ENCODE results near the gene ADAM15.

Gene ADAM15

DNA sequence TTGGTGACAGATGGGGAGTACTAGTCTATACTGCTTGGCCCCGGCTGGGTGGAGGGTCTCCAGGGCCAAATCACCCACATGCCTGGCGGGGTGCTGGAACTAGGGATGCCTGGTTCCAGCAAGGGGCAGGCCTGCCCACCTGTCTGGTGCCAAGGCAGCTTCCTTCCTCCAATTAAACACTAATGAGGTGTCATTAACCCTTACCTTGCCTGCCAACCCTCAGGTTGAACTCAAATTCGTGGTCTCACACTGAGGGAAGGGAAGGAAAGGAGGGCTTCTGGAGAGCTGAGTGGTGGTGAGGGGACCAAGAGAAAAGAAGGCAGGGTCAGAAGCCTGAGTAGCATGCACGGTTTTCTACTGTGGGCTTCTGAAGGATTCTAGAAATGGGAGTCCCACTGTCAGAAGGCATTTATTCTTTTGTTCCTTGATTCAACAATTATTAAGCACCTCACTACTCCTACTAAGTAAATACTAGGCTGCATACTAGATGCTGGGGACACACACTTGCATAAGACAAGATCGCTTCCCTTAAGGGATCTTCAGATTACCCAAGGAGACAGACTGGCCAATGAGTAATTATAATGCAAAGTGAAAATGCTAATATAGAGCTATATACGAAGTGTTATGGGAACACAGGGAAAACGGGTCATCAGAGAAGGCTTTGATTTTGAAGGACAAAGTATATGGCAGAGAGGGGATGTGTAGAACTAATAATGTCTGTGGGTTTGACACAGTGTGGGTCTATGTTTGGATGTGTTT lies 21.6 kb downstream of the ADAM15 start:
- no peak for DNase-seq (ENCODE audit: low read depth in 2 of 2)

- DNase-seq (ENCODE audit: low read depth in 2 of 2): no peak
Measured at GRCh38 chr1:155073377-155074242, 22.5 kb downstream of the ADAM15 start.

- no peak for DNase-seq (ENCODE audit: low read depth in 2 of 2)
Measured at GRCh38 chr1:155075535-155075934, 24.4 kb downstream of the ADAM15 start.

DNA sequence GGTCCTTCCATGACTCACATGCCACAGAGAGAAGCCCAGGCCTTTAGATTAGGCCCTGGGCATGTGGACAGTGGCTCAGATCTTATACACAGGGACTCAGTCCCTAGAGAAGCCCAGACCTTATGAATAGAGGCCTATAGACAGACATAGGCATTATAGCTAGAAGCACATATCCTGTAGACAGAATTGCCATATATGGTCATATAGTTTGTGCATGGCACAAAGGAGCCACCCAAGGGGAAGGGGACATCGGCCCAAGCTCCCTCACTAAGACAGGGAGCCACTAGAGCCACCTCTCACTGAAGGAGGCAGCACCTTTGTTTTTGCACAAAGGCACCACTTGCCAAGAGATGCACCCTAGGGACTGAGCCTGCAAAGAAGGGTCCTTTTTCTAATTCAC lies 25.3 kb downstream of the ADAM15 start:
- no peak for DNase-seq (ENCODE audit: low read depth in 2 of 2)

DNA sequence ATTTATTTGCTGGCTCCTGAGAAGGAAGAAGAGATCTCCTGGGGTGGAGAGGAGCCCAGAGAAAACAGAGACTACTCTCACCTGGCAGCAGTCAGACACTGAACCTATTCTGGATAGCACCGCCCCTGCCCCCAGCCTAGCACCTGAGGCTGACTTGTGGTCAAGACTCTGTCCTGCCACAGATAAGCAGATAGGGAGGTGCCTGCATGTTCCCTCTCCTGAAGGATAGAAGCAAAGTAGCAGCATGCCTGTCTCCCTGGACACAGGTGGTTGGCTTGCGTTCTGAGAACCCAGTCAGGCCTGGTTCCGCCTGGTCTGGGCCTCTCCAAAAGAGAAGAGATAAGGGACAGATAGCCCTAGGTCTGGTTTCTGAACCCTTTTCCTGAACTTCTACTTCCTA lies 26.2 kb downstream of the ADAM15 start:
- no peak for DNase-seq (ENCODE audit: low read depth in 2 of 2)

DNA sequence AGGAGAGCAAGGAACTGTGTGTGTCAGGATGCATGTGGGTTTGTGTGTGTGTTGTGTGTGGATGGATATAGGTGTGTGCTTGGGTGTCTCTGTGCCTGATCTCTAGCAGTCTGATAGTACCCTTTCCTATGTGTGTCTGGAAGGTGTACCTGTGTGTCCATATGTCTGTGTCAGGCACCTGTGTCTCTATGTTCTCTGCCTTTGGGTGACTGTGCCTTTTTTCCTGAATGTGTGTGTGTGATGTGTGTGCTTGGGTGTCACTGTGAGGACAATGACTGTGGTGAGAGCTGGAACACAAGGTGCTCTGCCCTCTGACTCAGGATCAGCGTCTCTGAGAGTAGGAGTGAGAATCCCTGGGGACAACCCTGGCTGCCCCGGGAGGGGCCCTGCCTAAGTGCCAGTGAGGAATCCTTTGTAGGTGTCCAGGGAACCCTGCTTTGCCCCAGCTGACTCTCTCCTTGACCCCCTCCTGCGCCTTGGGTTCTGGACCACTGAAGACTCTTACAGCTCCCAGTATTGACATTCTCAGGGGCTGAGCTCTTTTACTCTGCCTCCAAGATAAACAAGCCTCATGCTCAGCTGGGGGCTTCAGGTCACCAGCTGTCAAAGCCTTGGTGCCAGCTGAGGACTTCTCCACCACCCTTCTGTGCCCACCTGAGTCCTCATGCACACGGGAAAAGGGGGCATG lies 26.8 kb downstream of the ADAM15 start:
- no peak for DNase-seq (ENCODE audit: low read depth in 2 of 2)

DNA sequence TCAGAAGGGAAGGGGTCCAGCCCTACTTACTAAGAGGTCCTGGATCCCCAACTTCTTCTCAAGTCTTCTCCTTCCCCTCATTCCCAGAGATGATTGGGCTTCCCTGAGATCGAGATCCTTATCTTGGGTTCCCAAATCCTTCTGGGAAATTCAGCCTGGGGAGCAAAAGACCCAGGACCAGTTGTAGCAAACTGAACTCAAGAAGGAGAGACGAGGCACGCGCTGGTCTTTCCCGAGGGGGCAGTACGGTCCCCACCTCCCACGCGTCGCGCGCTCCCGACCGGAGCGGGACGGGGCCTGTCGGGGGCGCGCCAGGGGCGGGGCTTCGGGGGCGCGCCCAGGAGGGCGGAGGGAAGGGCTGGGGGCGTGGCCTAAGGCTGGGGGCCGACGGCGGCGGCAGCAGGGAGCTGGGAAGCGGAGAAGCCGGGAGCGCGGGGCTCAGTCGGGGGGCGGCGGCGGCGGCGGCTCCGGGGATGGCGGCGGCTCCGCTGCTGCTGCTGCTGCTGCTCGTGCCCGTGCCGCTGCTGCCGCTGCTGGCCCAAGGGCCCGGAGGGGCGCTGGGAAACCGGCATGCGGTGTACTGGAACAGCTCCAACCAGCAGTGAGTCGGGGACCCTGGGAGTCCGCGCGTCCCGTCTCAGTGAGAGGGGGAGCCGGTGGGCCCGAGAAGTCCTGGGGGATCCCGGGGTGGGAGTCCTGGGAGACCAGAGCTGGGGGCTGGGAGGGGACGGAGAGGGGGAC lies 27.5 kb downstream of the ADAM15 start, which contains the start of gene EFNA3:
Gene EFNA3 (plus strand): TSS at position 369 of the 741 bp plus-strand sequence. CDS start 105 bp downstream, at position 474.
- DNase-seq (ENCODE audit: low read depth in 2 of 2): peak in 1 of 2 donors; percentile 54

DNA sequence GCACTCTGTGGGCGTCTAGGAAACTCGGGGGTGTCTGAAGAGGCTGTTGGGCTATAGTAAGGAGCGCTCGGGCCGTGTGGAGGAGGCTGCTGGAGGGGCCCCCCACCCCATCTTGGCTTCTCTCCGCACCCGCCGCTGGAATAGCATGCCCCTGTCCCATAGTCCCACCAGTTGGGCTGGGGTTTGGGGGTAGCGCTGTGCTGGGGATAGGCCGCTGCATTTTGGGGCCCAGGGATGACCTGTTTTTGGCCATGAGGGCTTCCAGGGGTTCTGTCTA lies 28.0 kb downstream of the ADAM15 start:
- DNase-seq (ENCODE audit: low read depth in 2 of 2): no peak

GRCh38 chr1:155079487-155080311 lies 28.6 kb downstream of the ADAM15 start:
- DNase-seq (ENCODE audit: low read depth in 2 of 2): peak in 1 of 2 donors; percentile 8

GRCh38 chr1:155080312-155081228 lies 29.5 kb downstream of the ADAM15 start:
- peak in 1 of 2 donors; percentile 17 for DNase-seq (ENCODE audit: low read depth in 2 of 2)

GRCh38 chr1:155081472-155082300 lies 30.6 kb downstream of the ADAM15 start:
- peak in 1 of 2 donors; percentile 23 for DNase-seq (ENCODE audit: low read depth in 2 of 2)

DNA sequence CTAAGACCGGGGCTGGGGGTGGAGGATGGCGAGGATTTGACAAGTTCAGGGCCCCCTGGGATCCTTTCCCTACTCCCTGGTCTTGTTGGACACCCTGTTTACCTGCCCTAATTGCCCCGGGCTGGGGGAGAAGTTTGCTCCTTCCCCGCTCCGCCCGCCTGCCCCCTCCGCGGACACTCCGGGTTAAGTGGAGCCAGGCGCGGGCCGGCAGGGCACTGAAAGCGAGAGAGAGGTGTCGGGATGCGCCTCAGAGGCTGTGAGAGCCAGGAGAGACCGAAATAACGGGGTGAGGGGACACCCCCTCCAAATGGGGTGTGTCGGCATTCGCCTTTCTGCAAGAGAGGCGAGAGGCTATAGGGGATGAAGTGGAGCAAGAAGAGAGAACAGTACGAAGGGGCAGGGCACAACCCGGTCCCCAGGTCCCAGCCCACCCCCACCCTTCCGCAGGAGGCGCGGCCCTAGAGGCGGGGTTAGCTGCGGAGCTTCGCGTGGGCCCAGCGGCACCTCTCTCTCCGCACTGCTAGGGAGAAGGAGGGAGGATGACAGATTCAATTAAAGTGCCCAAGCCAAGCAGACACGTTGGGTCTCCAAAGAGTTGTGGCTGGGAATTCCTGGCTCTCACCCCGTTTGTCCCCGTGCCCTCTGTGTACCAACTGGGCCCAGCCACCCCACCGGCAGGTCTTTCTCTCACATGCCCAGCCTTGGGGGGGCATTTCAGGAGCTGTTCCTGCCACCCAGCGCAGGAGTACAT lies 31.4 kb downstream of the ADAM15 start:
- DNase-seq (ENCODE audit: low read depth in 2 of 2): peak in 1 of 2 donors; percentile 29

DNA sequence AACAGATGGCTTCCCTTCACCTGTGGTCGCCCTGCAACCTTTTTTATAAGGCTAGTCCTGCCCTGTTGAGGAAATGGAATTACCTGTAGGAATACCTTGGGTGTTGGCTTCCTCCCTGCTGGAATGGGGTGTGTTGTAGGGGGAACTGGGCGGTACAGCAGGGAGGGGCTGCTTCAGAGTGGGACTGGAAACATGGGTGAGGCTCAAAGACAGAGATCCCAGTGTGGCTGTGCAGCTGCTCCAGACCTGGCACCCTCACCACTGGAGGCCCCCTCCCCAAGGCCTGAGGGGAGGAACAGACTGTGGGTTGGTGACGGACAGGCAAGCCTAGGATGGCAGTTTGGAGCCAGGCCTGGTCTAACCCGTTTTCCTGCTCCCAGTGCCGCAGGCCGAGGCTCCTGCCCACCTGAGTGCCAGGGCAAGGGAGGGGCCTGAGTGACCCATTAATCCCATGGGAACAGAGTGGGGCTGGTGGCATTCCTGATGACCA lies 32.0 kb downstream of the ADAM15 start:
- DNase-seq (ENCODE audit: low read depth in 2 of 2): no peak

DNA sequence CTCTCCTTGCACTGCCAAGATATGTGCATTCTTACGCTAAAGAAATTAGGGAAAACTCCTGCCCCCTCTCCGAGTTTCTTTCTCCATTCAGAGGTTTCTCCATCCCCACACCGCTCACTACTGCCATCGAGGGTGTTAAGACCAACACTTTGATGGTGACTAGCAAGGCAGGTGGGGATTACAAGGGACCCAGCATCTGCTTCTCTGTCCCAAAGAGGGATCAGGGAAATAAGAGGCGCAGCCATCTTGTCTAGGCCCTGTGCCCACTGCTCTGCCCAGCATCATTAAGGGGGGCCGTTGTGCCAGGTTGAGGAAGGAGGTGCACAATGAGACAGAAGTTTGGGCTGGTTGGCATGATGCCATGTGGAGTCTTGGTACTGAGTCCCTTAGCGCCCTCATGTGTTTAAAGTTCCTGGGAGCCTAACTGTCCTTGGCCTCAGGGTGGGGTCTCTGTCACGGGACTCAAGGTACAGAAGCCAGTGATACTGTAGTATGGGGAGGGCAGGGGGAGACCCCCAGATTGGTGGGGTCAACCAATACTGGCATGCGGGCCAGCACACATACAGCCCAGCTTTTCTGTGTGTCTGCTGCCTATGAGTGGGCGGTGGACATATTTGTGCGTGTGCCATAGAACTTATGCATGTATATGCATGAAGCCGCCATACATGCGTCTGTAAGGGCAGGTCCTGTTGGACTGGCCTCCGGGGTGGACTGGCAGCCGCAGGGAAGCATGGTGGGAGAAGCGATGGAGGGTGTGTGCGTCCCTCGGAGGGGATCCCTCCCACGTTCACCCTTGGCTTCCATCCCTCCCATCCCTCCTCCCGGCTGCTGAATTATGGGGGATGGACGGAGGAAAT lies 33.0 kb downstream of the ADAM15 start:
- DNase-seq (ENCODE audit: low read depth in 2 of 2): no peak

DNA sequence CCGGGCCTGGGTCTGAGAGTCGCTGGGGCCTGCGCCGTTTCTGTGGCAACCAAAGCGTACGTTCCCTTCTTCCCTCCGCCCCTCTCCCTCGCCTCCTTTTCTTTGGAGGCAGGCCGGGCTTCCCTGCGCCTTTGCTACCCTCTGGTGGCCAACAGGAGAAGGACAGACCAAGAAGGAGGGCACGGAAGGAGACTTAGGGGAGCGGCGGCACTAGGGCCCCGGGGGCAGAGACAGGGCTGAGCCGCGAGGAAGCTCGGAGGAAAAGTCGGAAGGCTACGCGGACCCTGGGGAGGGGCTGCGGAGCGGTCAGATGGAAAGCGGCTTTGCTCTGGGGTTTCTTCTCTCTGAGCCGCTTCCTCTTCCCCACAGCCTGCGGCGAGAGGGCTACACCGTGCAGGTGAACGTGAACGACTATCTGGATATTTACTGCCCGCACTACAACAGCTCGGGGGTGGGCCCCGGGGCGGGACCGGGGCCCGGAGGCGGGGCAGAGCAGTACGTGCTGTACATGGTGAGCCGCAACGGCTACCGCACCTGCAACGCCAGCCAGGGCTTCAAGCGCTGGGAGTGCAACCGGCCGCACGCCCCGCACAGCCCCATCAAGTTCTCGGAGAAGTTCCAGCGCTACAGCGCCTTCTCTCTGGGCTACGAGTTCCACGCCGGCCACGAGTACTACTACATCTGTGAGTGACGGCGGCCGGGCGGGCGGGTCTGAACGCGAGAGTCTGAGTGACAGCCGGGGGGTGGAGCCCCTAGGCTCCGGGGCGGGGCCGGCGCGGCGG lies 33.8 kb downstream of the ADAM15 start:
- peak; percentile 82 to 87 for DNase-seq (ENCODE audit: low read depth in 2 of 2)

DNA sequence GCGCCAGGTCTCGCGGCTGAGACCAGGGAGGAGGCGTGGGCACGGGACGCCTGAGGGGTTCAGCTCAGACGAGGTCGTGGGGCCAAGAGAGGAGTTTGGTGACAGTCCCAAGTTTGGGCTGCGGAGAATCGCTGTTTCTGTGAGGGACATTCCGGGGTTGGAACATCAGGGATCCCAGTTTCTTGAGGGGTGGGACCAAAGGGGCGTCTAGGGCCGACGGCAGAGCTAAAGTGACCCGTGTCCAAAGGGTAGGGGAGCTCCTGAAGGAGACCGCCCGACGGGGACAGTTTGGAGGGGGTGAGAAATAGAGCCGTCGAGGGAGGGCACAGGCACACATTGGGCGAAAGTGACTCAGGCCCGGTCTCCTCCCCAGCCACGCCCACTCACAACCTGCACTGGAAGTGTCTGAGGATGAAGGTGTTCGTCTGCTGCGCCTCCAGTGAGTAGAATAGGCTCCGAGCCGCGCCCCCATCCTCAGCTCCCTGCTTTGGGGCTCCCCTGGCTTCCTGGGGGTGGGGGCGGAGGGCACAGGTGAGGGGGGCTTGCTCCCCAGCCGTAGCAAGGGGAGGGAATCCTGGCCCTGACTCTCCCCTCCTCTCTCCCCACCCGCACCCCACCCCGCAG lies 34.5 kb downstream of the ADAM15 start:
- DNase-seq (ENCODE audit: low read depth in 2 of 2): peak; percentile 77 to 78
